Measurements from ENCODE around the gene TOMM6. TPM values are rescaled to one million over a fixed set of nuclear protein-coding genes. Genes with fewer than 3 reads are reported as not detected.
"Not testable (repeated sequence)": the region's sequence is repeated elsewhere in the genome, so short reads cannot be mapped to it uniquely, and the experiment has no call there.

The TOMM6 gene
- total RNA-seq, 3 donors from 2014 or later (not counting 1 experiment from before 2014, with no cell fraction given) = 95.0 to 109 (median 96.6) TPM

DNA sequence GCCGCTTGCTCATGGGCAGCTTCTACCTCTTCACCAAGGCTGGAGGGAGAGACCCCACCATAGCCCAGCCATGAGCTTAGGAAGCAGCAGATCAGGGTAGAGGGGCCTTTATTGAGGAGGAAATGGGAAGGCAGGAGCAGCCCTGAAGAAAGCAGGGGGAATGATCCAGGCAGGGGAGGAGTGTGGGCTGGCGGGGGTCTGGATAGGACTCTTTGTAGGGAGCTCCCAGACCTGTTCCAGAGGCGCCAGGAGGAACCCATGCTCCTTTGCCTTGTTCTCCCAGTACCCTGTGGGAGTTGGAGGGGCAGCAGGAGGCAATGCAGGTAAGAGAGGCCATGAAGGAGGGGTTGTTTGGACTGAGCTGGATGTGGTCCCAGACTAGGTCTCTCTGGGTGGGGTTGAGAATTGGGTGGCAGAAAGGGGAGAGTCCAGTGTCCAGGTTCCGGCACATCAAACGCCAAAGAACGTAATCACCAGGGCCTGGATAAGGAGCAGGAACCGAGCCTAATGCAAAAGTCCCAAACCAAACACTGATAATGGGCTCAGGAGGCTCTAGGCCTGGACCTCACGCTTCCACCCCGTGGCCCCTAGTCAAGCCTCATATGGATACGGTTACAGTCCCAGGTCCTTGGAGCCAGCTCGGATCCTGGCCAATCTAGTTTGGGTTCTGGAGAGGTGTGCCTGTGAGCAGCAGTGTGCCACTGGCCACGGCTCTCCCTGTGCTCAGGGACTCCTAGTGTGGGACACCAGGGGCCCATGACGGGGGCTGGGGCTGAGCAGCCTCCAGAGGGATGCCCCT lies 28.2 kb upstream of the TOMM6 start:
- Mint-ChIP-seq H3K36me3 (no peaks in the 10 kb centered on the region), H3K27ac (no peak overlapping the region), H3K4me3 (no peak overlapping the region), H3K9me3 (no peaks in the 10 kb centered on the region), H3K27me3 (ENCODE audit: low read depth in 2 of 2) (peaks cover 0 to 4% of the 10 kb centered on the region in 2 donors), H3K4me1 (no peaks in the 10 kb centered on the region)
- Histone ChIP-seq H3K9me3 (ENCODE audit: control insufficient read depth, insufficient read depth, low read length) (no peaks in the 10 kb centered on the region), H3K4me1 (ENCODE audit: control insufficient read depth, insufficient read depth, low read length) (no peaks in the 10 kb centered on the region), H3K36me3 (ENCODE audit: control insufficient read depth, insufficient read depth, low read length) (no peaks in the 10 kb centered on the region), H3K4me3 (ENCODE audit: low read length) (no peak overlapping the region), H3K27me3 (ENCODE audit: control insufficient read depth, insufficient read depth, low read length) (no peaks in the 10 kb centered on the region), H3K27ac (ENCODE audit: low read length) (no peak overlapping the region)
- DNase-seq (no peak), ATAC-seq (no peak)
- intact Hi-C loops (cut with micrococcal nuclease) = no loop called here
- 89% methylated on average over 12 of the region's 13 CpGs for whole genome bisulfite sequencing (ENCODE audit: insufficient coverage)
- TF ChIP-seq CTCF (IDR thresholded peaks at IDR 0.05) = no peak

- Mint-ChIP-seq H3K4me1 (no peaks in the 10 kb centered on the region), H3K27ac (no peak overlapping the region), H3K27me3 (ENCODE audit: low read depth in 2 of 2) (peaks cover 0 to 4% of the 10 kb centered on the region in 2 donors), H3K4me3 (no peak overlapping the region), H3K9me3 (no peaks in the 10 kb centered on the region), H3K36me3 (no peaks in the 10 kb centered on the region)
- intact Hi-C loops (cut with micrococcal nuclease) = no loop called here
- no peak for TF ChIP-seq CTCF (IDR thresholded peaks at IDR 0.05)
- no peak overlapping the region for H3K4me3 ChIP-seq (ENCODE audit: low read length)
- no peaks in the 10 kb centered on the region for H3K36me3 ChIP-seq (ENCODE audit: control insufficient read depth, insufficient read depth, low read length)
- ATAC-seq = no peak
- DNase-seq = no peak
- no peaks in the 10 kb centered on the region for H3K9me3 ChIP-seq (ENCODE audit: control insufficient read depth, insufficient read depth, low read length)
- no peaks in the 10 kb centered on the region for H3K4me1 ChIP-seq (ENCODE audit: control insufficient read depth, insufficient read depth, low read length)
- 91% methylated on average over 2 of the region's 2 CpGs for WGBS (ENCODE audit: insufficient coverage)
- no peak overlapping the region for H3K27ac ChIP-seq (ENCODE audit: low read length)
- H3K27me3 ChIP-seq (ENCODE audit: control insufficient read depth, insufficient read depth, low read length) = no peaks in the 10 kb centered on the region
Observed at GRCh38 chr6:41759905-41760579, 27.5 kb upstream of the TOMM6 start.

DNA sequence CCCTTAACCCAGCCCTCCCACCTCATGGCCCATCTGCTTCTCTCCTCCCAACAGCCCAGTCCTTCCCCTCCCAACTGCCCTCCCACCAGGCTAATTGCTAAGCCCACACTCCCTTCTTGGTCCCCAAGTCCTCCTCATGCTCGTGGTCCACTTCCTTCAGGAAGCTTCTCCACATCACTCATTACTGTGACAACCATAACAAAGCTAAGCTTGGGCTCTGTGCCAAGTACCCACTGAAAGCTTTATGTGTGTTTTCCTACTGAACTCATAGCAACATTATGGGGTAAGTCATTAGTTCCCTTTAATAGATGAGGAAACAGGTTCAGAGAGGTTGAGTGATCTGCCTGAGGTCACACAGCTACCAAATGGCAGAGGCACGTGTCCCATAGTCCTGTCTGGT lies 24.0 kb upstream of the TOMM6 start:
- intact Hi-C loops (cut with micrococcal nuclease) = no loop called here
- Mint-ChIP-seq H3K9me3 (no peaks in the 10 kb centered on the region), H3K4me3 (no peak overlapping the region), H3K27me3 (ENCODE audit: low read depth in 2 of 2) (peaks cover 0 to 4% of the 10 kb centered on the region in 2 donors), H3K4me1 (peaks cover 0 to 6% of the 10 kb centered on the region in 2 donors), H3K36me3 (no peaks in the 10 kb centered on the region), H3K27ac (no peak overlapping the region)
- H3K4me1 ChIP-seq (ENCODE audit: control insufficient read depth, insufficient read depth, low read length) = peaks cover 4% of the 10 kb centered on the region
- H3K27ac ChIP-seq (ENCODE audit: low read length) = no peak overlapping the region
- no peaks in the 10 kb centered on the region for H3K9me3 ChIP-seq (ENCODE audit: control insufficient read depth, insufficient read depth, low read length)
- WGBS (ENCODE audit: insufficient coverage) = 29% methylated on average over 2 of the region's 2 CpGs
- no peaks in the 10 kb centered on the region for H3K27me3 ChIP-seq (ENCODE audit: control insufficient read depth, insufficient read depth, low read length)
- ATAC-seq (no peak), DNase-seq (no peak)
- H3K4me3 ChIP-seq (ENCODE audit: low read length) = no peak overlapping the region
- no peak for TF ChIP-seq CTCF (IDR thresholded peaks at IDR 0.05)
- H3K36me3 ChIP-seq (ENCODE audit: control insufficient read depth, insufficient read depth, low read length) = no peaks in the 10 kb centered on the region

DNA sequence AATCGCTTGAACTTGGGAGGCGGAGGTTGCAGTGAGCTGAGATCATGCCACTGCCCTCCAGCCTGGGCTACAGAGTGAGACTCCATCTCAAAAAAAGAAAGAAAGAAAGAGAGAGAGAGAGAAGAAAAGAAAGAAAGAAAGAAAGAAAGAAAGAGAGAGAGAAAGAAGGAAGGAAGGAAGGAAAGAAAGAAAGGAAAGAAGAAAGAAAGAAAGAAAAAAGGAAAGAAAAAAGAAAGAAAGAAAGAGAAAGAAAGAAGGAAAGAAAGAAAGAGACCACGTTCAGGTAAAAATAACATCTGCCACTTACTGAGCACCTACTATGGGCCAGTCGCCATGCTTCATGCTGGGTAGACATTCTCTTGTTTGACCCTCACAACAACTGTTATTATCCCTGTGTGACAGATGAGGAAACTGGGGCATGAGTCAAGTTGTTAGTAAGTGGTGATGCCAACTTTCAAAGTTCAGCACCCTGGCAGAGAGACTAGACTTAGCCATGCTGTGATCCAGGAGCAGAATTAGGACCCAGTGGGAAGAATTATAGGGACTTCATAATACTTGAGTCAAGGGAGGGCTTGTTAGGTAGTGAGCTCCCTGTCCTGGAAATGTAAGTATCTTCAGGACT lies 21.3 kb upstream of the TOMM6 start:
- H3K4me3 ChIP-seq (ENCODE audit: low read length); H3K9me3 Mint-ChIP-seq; H3K36me3 Mint-ChIP-seq; H3K27ac Mint-ChIP-seq; DNase-seq; H3K27ac ChIP-seq (ENCODE audit: low read length); ATAC-seq; H3K4me3 Mint-ChIP-seq; H3K27me3 ChIP-seq (ENCODE audit: control insufficient read depth, insufficient read depth, low read length); H3K4me1 Mint-ChIP-seq; intact Hi-C loops (cut with micrococcal nuclease); H3K36me3 ChIP-seq (ENCODE audit: control insufficient read depth, insufficient read depth, low read length); H3K9me3 ChIP-seq (ENCODE audit: control insufficient read depth, insufficient read depth, low read length); H3K27me3 Mint-ChIP-seq (ENCODE audit: low read depth in 2 of 2): not testable (repeated sequence)
- H3K4me1 ChIP-seq (ENCODE audit: control insufficient read depth, insufficient read depth, low read length) = peaks cover 14% of the 10 kb centered on the region
- 94% methylated on average over 4 of the region's 4 CpGs for WGBS (ENCODE audit: insufficient coverage)
